H1 (cell line): ENCODE results near the gene HMGB3. TPM values are rescaled to one million over a fixed set of nuclear protein-coding genes. Genes with fewer than 3 reads are reported as not detected.

Experiments used
- BCL11A ChIP-seq, 2 experiments: IDR thresholded peaks; one replicate each; pipeline ENCODE4 v1.6.1; 2011; ENCODE audit warnings: low read depth in 2 of 2, low read length in 2 of 2, mild to moderate bottlenecking in 2 of 2
- EGR1 ChIP-seq: IDR thresholded peaks from 2 replicates; pipeline ENCODE4 v1.6.1; 2011; ENCODE audit warnings: low read depth, low read length, borderline replicate concordance
- NANOG ChIP-seq: IDR thresholded peaks from 2 replicates; pipeline ENCODE4 v1.6.1; 2011; ENCODE audit warnings: low read length, low read depth, mild to moderate bottlenecking, inconsistent platforms; ENCODE audit not compliant: insufficient read depth, poor library complexity, severe bottlenecking
- NRF1 ChIP-seq: IDR thresholded peaks from 2 replicates; pipeline ENCODE4 v1.6.1; 2011; ENCODE audit warnings: mild to moderate bottlenecking, low read depth, low read length, improper control_type of control experiment
- SP2 ChIP-seq: IDR thresholded peaks from 2 replicates; pipeline ENCODE4 v1.6.1; 2012; ENCODE audit warnings: mild to moderate bottlenecking, low read length, inconsistent platforms
- TAF7 ChIP-seq: optimal IDR thresholded peaks from 2 replicates; pipeline ENCODE3; 2011; ENCODE audit warnings: low read depth, mild to moderate bottlenecking, inconsistent platforms, low read length, moderate library complexity, borderline replicate concordance
- TCF12 ChIP-seq: IDR thresholded peaks from 2 replicates; pipeline ENCODE4 v1.6.1; 2011; ENCODE audit warnings: low read depth, mild to moderate bottlenecking, low read length
- polyA plus RNA-seq, 7 experiments: library from polyadenylated mRNA; depleted of rRNA in 3 of 7; stranded (reverse) in 5 of 7; unstranded in 2 of 7; fragments of >200 nt in 5 of 7; fragments of 200-250 nt in 2 of 7; gene quantifications; 1 replicate in 5 of 7; 2 replicates in 1 of 7; 4 replicates in 1 of 7; pipeline versions ENCODE4 v1.2.1 to v1.2.3, GENCODE V29; 2011 to 2013; ENCODE audit warnings: missing spikeins in 2 of 7, mixed read lengths in 2 of 7
- total RNA-seq: library from RNA; stranded (reverse); fragmentation: NEBNext Ultra II Directional; extraction: Animal tissue kit (Norgen Biotek cat#: 25700); gene quantifications from 2 replicates; pipeline ENCODE4 v1.2.1, GENCODE V29; 2021
- TF ChIP-seq, protein P1 (sequence below): IDR thresholded peaks from 2 replicates; pipeline ENCODE4 v1.6.1; 2011; ENCODE audit warnings: low read depth, mild to moderate bottlenecking, low read length; ENCODE audit not compliant: insufficient read depth

HMGB3 gene
- total and polyA plus RNA-seq, 2 of the 8 experiments (the other 6 are each of a cell fraction or from before 2014, with no cell fraction given) = 55.8 to 346 TPM

DNA sequence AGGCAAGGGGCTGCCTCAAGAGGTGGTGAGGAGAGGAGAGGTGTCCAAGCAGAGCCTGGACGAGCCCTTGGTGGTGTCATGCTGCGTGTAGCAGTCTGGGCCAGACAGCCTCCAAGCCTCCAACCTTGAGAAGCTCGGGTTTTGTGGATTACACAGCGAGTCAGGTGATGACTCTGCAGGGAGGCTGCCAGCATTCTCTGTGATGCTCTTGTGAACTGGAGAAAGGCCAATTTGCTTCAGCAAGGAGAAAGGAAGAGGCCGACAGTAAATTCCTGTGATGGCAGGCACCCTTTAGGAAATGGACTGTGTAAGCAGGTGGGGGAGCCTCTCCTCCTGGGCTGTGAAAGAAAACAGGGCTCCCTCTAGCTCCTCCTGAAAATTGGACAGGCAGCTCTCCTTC lies 48.7 kb upstream of the HMGB3 start (continued):
- TF ChIP-seq EGR1 (no peak), NANOG (no peak), BCL11A (IDR thresholded peaks at IDR 0.05; ENCODE audit: low read depth in 2 of 2, low read length in 2 of 2) (no peak), SP2 (no peak), TAF7 (no peak), TCF12 (no peak), NRF1 (no peak)
- TF ChIP-seq, protein P1, sequence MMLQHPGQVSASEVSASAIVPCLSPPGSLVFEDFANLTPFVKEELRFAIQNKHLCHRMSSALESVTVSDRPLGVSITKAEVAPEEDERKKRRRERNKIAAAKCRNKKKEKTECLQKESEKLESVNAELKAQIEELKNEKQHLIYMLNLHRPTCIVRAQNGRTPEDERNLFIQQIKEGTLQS = no peak
